Colonic mucosa (tissue), 4 donors: ENCODE measurements around the gene OR5M11. TPM values are rescaled to one million over a fixed set of nuclear protein-coding genes. Genes with fewer than 3 reads are reported as not detected.

Experiments used
- DNase-seq: peaks from one replicate; pipeline ENCODE4 v3.0.0-alpha.2; 2020
- H3K27ac ChIP-seq: fragments of 200-600 bp; one replicate; pipeline ENCODE4 v1.8.0; 2021
- H3K27me3 ChIP-seq: fragments of 200-600 bp; one replicate; pipeline ENCODE4 v1.8.0; 2021
- H3K36me3 ChIP-seq: fragments of 200-600 bp; one replicate; pipeline ENCODE4 v1.8.0; 2021
- H3K4me1 ChIP-seq: fragments of 200-600 bp; one replicate; pipeline ENCODE4 v1.8.0; 2021; ENCODE audit warnings: mild to moderate bottlenecking
- H3K4me3 ChIP-seq: fragments of 200-600 bp; one replicate; pipeline ENCODE4 v1.8.0; 2021
- H3K9ac ChIP-seq, 2 donors: one replicate each; pipeline ENCODE4 v1.7.0; 2013; ENCODE audit warnings: control low read depth in 2 of 2, low read depth in 2 of 2, low read length in 2 of 2
- H3K9me3 ChIP-seq: fragments of 200-600 bp; one replicate; pipeline ENCODE4 v1.8.0; 2021
- intact Hi-C: fragments of 100-400 bp; cut with DNase I; formaldehyde crosslinking; loops from one replicate; pipeline ENCODE4 v1.14.1; 2022
- total RNA-seq, 2 donors: library from RNA; stranded (reverse); fragmentation: NEBNext Ultra II Directional in 1 of 2; extraction: Animal tissue kit (Norgen Biotek cat#: 25700) in 1 of 2; gene quantifications; one replicate each; pipeline ENCODE4 v1.2.1, GENCODE V29; 2021
- TF ChIP-seq, protein P1 (sequence below): fragments of 200-600 bp; IDR thresholded peaks from one replicate; pipeline ENCODE4 v1.8.0; 2022; ENCODE audit warnings: antibody characterized with exemption, mild to moderate bottlenecking
- donor health status: healthy.
- donor health status: DM: no; HTN: no; CAD: no.
- donor health status: DM: no; HTN: no; CAD: no.

OR5M11 gene
- total RNA-seq, 2 donors from 2014 or later, result not detected

DNA sequence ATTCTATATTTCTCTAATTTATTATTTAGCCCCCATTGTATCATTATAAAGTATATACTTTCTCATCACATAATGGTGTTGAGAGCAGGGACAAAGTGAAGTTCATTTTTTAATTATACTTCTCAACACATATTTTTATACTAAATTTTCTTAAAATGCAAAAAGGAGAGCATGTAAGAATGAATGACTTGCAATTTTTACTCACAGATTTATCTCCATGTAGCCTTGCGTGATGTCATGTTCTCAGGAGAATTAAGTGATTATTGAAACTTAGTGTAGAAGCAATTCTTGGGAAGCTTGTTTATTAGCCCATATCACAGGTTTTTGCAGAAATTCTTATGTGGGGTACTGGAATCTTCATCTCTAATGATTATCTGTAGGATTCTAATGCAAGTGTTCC is 682 bp upstream of the OR5M11 start:
- H3K27me3 ChIP-seq, result no peaks in the 10 kb centered on the region
- no peaks in the 10 kb centered on the region for H3K4me1 ChIP-seq
- H3K9me3 ChIP-seq, result no peaks in the 10 kb centered on the region
- no peak overlapping the region for H3K4me3 ChIP-seq
- intact Hi-C loops, result no loop called here
- H3K9ac ChIP-seq, result no peak overlapping the region
- DNase-seq, result no peak
- H3K36me3 ChIP-seq, result no peaks in the 10 kb centered on the region
- TF ChIP-seq, protein P1, sequence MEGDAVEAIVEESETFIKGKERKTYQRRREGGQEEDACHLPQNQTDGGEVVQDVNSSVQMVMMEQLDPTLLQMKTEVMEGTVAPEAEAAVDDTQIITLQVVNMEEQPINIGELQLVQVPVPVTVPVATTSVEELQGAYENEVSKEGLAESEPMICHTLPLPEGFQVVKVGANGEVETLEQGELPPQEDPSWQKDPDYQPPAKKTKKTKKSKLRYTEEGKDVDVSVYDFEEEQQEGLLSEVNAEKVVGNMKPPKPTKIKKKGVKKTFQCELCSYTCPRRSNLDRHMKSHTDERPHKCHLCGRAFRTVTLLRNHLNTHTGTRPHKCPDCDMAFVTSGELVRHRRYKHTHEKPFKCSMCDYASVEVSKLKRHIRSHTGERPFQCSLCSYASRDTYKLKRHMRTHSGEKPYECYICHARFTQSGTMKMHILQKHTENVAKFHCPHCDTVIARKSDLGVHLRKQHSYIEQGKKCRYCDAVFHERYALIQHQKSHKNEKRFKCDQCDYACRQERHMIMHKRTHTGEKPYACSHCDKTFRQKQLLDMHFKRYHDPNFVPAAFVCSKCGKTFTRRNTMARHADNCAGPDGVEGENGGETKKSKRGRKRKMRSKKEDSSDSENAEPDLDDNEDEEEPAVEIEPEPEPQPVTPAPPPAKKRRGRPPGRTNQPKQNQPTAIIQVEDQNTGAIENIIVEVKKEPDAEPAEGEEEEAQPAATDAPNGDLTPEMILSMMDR, result no peak
- H3K27ac ChIP-seq, result no peak overlapping the region

DNA sequence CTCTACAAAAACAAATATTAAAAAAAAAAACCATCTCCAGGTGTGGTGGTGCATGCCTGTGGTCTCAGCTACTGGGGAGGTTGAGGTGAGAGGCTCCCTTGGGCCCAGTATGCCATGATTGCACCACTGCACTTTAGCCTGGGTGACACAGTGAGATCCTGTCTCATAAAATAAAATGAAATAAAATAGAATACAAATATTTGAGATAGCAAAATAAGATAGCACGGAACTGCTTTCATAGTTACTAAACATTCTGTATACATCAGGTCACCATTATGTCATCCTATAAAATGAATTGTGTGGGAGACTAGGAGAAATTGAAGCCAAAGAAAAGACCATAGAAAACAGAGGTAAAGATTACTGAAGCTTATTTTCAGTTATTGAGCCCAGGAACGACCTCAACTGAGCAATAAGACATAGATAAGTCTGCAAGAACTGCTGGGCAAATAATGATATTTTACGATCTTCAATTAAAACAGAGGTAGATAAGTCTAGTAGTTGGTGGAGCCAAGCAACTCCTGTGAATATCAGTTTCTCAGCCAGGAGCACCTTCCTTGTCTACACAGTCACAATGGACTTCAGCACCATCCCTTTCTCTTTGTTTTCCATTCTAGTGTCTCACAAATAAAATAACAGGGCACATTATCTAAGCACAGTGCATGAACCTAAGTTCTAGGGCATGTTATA is 9.9 kb downstream of the OR5M11 start:
- H3K36me3 ChIP-seq, result no peaks in the 10 kb centered on the region
- no peaks in the 10 kb centered on the region for H3K4me1 ChIP-seq
- TF ChIP-seq, protein P1, result no peak
- intact Hi-C loops, result no loop called here
- H3K4me3 ChIP-seq, result no peak overlapping the region
- no peak for DNase-seq
- no peak overlapping the region for H3K9ac ChIP-seq
- H3K27ac ChIP-seq, result peak overlapping the region; percentile 56
- H3K27me3 ChIP-seq, result no peaks in the 10 kb centered on the region
- H3K9me3 ChIP-seq, result no peaks in the 10 kb centered on the region

DNA sequence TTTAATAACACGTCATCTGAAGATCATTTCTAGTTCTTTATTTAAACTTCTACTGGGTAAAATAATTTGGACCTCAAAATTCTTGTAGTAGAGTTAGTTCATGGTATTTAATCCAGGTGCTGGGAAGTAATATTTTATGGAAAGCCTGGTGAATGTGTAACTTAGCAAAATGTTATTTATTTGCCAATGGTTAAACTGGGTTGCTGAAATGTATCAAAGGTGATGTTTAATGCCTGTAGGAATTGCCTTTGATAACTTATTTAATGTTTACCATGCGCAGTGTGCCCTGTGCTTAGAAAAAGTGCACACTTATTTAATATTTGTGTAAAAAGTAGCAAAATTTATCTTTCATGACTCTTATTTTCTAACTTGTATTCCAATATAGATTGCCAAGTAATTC is 11.2 kb downstream of the OR5M11 start:
- peak overlapping the region; percentile 56 for H3K27ac ChIP-seq
- no peaks in the 10 kb centered on the region for H3K27me3 ChIP-seq
- no peaks in the 10 kb centered on the region for H3K36me3 ChIP-seq
- TF ChIP-seq, protein P1, result no peak
- no peak for DNase-seq
- no peak overlapping the region for H3K9ac ChIP-seq
- H3K4me3 ChIP-seq, result no peak overlapping the region
- H3K9me3 ChIP-seq, result no peaks in the 10 kb centered on the region
- H3K4me1 ChIP-seq, result no peaks in the 10 kb centered on the region
- intact Hi-C loops, result no loop called here

DNA sequence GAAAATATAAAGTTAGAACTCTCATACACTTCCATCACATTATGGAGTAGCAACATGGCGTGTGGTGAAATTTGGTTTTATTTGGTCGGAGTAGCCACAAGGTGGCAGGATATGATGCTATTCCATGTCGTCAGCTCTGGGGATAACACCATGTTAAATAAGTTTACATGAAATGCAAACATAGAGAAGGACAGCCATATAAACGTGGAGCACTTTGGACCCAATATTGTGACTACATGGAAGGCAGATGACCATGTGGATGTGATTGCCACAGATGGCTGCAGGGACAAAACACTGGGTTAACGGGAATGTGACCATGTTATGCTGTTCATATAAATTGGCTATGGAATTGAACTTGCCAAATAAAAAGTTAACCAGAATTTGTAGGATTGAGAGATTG is 21.0 kb downstream of the OR5M11 start:
- H3K4me3 ChIP-seq, result no peak overlapping the region
- DNase-seq, result no peak
- H3K27ac ChIP-seq, result no peak overlapping the region
- intact Hi-C loops, result loop anchor here (5.0 kb wide), 1 partner anchor 260 kb away; no protein-coding TSS in a partner anchor
- TF ChIP-seq, protein P1, result peak; percentile 14
- H3K27me3 ChIP-seq, result no peaks in the 10 kb centered on the region
- no peaks in the 10 kb centered on the region for H3K4me1 ChIP-seq
- H3K36me3 ChIP-seq, result no peaks in the 10 kb centered on the region
- no peak overlapping the region for H3K9ac ChIP-seq
- H3K9me3 ChIP-seq, result no peaks in the 10 kb centered on the region

DNA sequence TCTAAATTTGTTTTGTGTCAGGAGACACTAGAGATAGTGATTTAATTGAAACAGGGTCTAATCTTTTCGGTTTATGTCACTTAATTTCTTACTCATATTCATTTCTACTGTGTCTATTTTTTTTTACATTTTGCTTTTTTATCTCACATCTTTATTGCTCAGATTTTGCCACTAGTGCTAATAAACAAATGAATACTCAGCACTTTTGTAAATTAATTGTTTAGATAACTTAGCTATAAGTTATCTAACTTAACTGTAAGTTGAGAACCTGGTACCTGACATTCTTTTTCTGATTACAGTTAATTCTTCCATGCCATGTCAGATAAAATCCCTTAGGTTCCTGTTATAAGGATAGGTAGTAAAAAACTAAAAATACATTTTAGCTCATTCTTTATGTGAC is 29.8 kb downstream of the OR5M11 start:
- Histone ChIP-seq H3K4me1 (no peaks in the 10 kb centered on the region), H3K9me3 (no peaks in the 10 kb centered on the region), H3K4me3 (no peak overlapping the region), H3K9ac (no peak overlapping the region), H3K27me3 (no peaks in the 10 kb centered on the region), H3K36me3 (no peaks in the 10 kb centered on the region), H3K27ac (no peak overlapping the region)
- intact Hi-C loops, result loop anchor here (10.0 kb wide), 1 partner anchor 568 kb away; no protein-coding TSS in a partner anchor
- TF ChIP-seq, protein P1, result no peak
- DNase-seq, result no peak
